GM23338 (cell line): ENCODE results near the gene ACTR1A. TPM values are rescaled to one million over a fixed set of nuclear protein-coding genes. Genes with fewer than 3 reads are reported as not detected.

Source experiments
- ATAC-seq: fragments of 200-7000 bp; cut with Tn5 transposase; 3 replicates; pipeline ENCODE4 v1.9.1; 2020
- DNase-seq: peaks from one replicate; pipeline ENCODE4 v3.0.0-alpha.2; 2015; ENCODE audit warnings: low spot score
- H2AFZ ChIP-seq: fragments of 200-600 bp; sonication (generic); 2 replicates; pipeline ENCODE4 v1.8.0; 2016; ENCODE audit warnings: antibody characterized with exemption, mild to moderate bottlenecking, moderate library complexity
- H3F3A ChIP-seq: fragments of 200-600 bp; sonication (generic); replicated peaks from 2 replicates; pipeline ENCODE4 v1.8.0; 2017; ENCODE audit warnings: antibody characterized with exemption, mixed run types, low read depth
- H3K27ac ChIP-seq: fragments of 200-600 bp; sonication (generic); 2 replicates; pipeline ENCODE4 v1.6.1; 2016; ENCODE audit warnings: low read depth
- H3K27me3 ChIP-seq: fragments of 200-600 bp; sonication (generic); 2 replicates; pipeline ENCODE4 v1.8.0; 2016; ENCODE audit warnings: mild to moderate bottlenecking, mixed run types, moderate library complexity; ENCODE audit not compliant: insufficient read depth
- H3K36me3 ChIP-seq: fragments of 200-600 bp; sonication (generic); 2 replicates; pipeline ENCODE4 v1.8.0; 2016; ENCODE audit warnings: mild to moderate bottlenecking; ENCODE audit not compliant: insufficient read depth
- H3K4me1 ChIP-seq: fragments of 200-600 bp; sonication (generic); 2 replicates; pipeline ENCODE4 v1.8.0; 2016; ENCODE audit warnings: mild to moderate bottlenecking, moderate library complexity; ENCODE audit not compliant: insufficient read depth
- H3K4me2 ChIP-seq: fragments of 200-600 bp; sonication (generic); 2 replicates; pipeline ENCODE4 v1.7.1; 2017; ENCODE audit warnings: mixed run types
- H3K4me3 ChIP-seq: fragments of 200-600 bp; sonication (generic); 2 replicates; pipeline ENCODE4 v1.6.1; 2016; ENCODE audit warnings: mixed run types
- H3K79me2 ChIP-seq: fragments of 200-600 bp; sonication (generic); replicated peaks from 2 replicates; pipeline ENCODE4 v1.8.0; 2017; ENCODE audit warnings: mild to moderate bottlenecking; ENCODE audit not compliant: insufficient read depth
- H3K9me2 ChIP-seq: fragments of 200-600 bp; sonication (generic); 2 replicates; pipeline ENCODE4 v1.8.0; 2017; ENCODE audit not compliant: insufficient read depth
- H4K20me1 ChIP-seq: fragments of 200-600 bp; sonication (generic); replicated peaks from 2 replicates; pipeline ENCODE4 v1.8.0; 2017; ENCODE audit warnings: mild to moderate bottlenecking; ENCODE audit not compliant: insufficient read depth
- H3K27ac Mint-ChIP-seq: 2 replicates; pipeline ENCODE4 v1.8.0; 2020; ENCODE audit warnings: inconsistent platforms, mild to moderate bottlenecking, moderate library complexity, mixed read lengths
- H3K27me3 Mint-ChIP-seq: 3 replicates; pipeline ENCODE4 v1.8.0; 2022; ENCODE audit warnings: low read depth, mild to moderate bottlenecking, moderate library complexity, mixed read lengths, inconsistent platforms; ENCODE audit not compliant: insufficient read depth, poor library complexity
- H3K36me3 Mint-ChIP-seq: 3 replicates; pipeline ENCODE4 v1.8.0; 2021; ENCODE audit warnings: low read depth, mild to moderate bottlenecking, inconsistent platforms, moderate library complexity, mixed read lengths
- H3K4me1 Mint-ChIP-seq: 3 replicates; pipeline ENCODE4 v1.8.0; 2020; ENCODE audit warnings: mild to moderate bottlenecking, inconsistent platforms, mixed read lengths
- H3K4me3 Mint-ChIP-seq: 3 replicates; pipeline ENCODE4 v1.8.0; 2021; ENCODE audit warnings: moderate library complexity, mild to moderate bottlenecking, inconsistent platforms, mixed read lengths
- H3K9me3 Mint-ChIP-seq: 3 replicates; pipeline ENCODE4 v1.8.0; 2020; ENCODE audit warnings: moderate library complexity, mild to moderate bottlenecking, inconsistent platforms, mixed read lengths
- CREB1 ChIP-seq: fragments of 250-450 bp; sonication (Bioruptor Pico); IDR thresholded peaks from 2 replicates; pipeline ENCODE4 v1.5.0; 2020; ENCODE audit warnings: low read depth, mild to moderate bottlenecking, moderate library complexity
- EZH2 ChIP-seq: fragments of 200-600 bp; sonication (generic); IDR thresholded peaks from one replicate; pipeline ENCODE4 v1.8.0; 2017; ENCODE audit warnings: antibody characterized with exemption, mild to moderate bottlenecking, low read depth; ENCODE audit not compliant: unreplicated experiment
- EZH2phosphoT487 ChIP-seq: fragments of 200-600 bp; sonication (generic); IDR thresholded peaks from one replicate; pipeline ENCODE4 v1.8.1; 2018; ENCODE audit warnings: antibody characterized with exemption; ENCODE audit not compliant: unreplicated experiment
- JUNB ChIP-seq: IDR thresholded peaks from one replicate; pipeline ENCODE4 v1.6.1; 2016; ENCODE audit warnings: antibody characterized with exemption; ENCODE audit not compliant: unreplicated experiment
- NANOG ChIP-seq: IDR thresholded peaks from 2 replicates; pipeline ENCODE4 v1.6.1; 2016; ENCODE audit warnings: antibody characterized with exemption, borderline replicate concordance
- POLR2AphosphoS5 ChIP-seq: IDR thresholded peaks from 2 replicates; pipeline ENCODE4 v1.6.1; 2016; ENCODE audit warnings: antibody characterized with exemption, low read depth
- STAT1 ChIP-seq: IDR thresholded peaks from one replicate; pipeline ENCODE4 v1.6.1; 2016; ENCODE audit warnings: antibody characterized with exemption; ENCODE audit not compliant: unreplicated experiment
- ZNF331 ChIP-seq: fragments of 250-450 bp; sonication (Bioruptor Pico); IDR thresholded peaks from 2 replicates; pipeline ENCODE4 v1.5.0; 2020; ENCODE audit warnings: low read depth, mild to moderate bottlenecking, moderate library complexity
- polyA plus RNA-seq: library from polyadenylated mRNA; unstranded; fragments of >200 nt; fragmentation: Nextera tagmentation; extraction: Ambion mirVana; gene quantifications from 2 replicates; pipeline ENCODE4 v1.2.1, GENCODE V29; 2016
- total RNA-seq: library from RNA; depleted of rRNA; stranded (reverse); fragments of >200 nt; shearing (Covaris generic); gene quantifications from 2 replicates; pipeline ENCODE4 v1.2.3, GENCODE V29; 2014
- TF ChIP-seq, protein P1 (sequence below): IDR thresholded peaks from one replicate; pipeline ENCODE4 v1.6.1; 2018; ENCODE audit warnings: antibody characterized with exemption; ENCODE audit not compliant: unreplicated experiment
- TF ChIP-seq, protein P2 (sequence below): IDR thresholded peaks from 2 replicates; pipeline ENCODE4 v1.6.1; 2016; ENCODE audit warnings: antibody characterized with exemption
- TF ChIP-seq, protein P3 (sequence below), 2 experiments: fragments of 200-600 bp in 1 of 2; sonication (generic) in 1 of 2; conservative IDR thresholded peaks; 2 replicates each; pipeline versions ENCODE4 v1.5.1 to v1.6.1; 2016 to 2017; ENCODE audit warnings: antibody characterized with exemption in 2 of 2, low read depth in 2 of 2, mild to moderate bottlenecking in 2 of 2, moderate library complexity in 1 of 2

ACTR1A gene
- total and polyA plus RNA-seq, 2 experiments from 2014 or later: 39.4 to 101 TPM

DNA sequence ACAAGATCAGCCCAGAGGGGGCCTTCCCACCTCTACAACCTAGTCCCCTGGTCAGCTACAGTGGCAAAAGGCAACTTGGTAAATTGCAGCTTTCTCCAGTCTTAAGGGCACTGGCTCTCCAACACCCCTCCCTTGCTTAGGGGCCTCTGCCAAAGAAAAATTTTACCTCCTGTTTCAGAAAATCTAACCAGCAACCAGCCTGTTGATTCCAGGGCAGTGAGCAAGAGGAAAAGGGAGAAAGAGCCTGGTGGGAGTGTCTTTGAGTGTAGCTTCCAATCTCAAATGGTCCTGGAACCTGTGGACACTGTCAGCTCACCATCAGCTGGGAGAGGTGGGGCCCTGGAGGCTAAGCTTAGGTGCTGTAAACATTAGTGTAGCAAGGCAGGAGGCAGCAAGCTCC lies 22.9 kb downstream of the ACTR1A start (continued):
- TF ChIP-seq, protein P1, sequence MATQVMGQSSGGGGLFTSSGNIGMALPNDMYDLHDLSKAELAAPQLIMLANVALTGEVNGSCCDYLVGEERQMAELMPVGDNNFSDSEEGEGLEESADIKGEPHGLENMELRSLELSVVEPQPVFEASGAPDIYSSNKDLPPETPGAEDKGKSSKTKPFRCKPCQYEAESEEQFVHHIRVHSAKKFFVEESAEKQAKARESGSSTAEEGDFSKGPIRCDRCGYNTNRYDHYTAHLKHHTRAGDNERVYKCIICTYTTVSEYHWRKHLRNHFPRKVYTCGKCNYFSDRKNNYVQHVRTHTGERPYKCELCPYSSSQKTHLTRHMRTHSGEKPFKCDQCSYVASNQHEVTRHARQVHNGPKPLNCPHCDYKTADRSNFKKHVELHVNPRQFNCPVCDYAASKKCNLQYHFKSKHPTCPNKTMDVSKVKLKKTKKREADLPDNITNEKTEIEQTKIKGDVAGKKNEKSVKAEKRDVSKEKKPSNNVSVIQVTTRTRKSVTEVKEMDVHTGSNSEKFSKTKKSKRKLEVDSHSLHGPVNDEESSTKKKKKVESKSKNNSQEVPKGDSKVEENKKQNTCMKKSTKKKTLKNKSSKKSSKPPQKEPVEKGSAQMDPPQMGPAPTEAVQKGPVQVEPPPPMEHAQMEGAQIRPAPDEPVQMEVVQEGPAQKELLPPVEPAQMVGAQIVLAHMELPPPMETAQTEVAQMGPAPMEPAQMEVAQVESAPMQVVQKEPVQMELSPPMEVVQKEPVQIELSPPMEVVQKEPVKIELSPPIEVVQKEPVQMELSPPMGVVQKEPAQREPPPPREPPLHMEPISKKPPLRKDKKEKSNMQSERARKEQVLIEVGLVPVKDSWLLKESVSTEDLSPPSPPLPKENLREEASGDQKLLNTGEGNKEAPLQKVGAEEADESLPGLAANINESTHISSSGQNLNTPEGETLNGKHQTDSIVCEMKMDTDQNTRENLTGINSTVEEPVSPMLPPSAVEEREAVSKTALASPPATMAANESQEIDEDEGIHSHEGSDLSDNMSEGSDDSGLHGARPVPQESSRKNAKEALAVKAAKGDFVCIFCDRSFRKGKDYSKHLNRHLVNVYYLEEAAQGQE: no peak
- TF ChIP-seq JUNB (no peak), POLR2AphosphoS5 (no peak), CREB1 (CRISPR knock-in tag) (no peak), STAT1 (no peak), ZNF331 (CRISPR knock-in tag) (no peak), EZH2phosphoT487 (no peak), EZH2 (no peak), NANOG (no peak)
- TF ChIP-seq, protein P2, sequence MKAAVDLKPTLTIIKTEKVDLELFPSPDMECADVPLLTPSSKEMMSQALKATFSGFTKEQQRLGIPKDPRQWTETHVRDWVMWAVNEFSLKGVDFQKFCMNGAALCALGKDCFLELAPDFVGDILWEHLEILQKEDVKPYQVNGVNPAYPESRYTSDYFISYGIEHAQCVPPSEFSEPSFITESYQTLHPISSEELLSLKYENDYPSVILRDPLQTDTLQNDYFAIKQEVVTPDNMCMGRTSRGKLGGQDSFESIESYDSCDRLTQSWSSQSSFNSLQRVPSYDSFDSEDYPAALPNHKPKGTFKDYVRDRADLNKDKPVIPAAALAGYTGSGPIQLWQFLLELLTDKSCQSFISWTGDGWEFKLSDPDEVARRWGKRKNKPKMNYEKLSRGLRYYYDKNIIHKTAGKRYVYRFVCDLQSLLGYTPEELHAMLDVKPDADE: no peak
- TF ChIP-seq, protein P3, sequence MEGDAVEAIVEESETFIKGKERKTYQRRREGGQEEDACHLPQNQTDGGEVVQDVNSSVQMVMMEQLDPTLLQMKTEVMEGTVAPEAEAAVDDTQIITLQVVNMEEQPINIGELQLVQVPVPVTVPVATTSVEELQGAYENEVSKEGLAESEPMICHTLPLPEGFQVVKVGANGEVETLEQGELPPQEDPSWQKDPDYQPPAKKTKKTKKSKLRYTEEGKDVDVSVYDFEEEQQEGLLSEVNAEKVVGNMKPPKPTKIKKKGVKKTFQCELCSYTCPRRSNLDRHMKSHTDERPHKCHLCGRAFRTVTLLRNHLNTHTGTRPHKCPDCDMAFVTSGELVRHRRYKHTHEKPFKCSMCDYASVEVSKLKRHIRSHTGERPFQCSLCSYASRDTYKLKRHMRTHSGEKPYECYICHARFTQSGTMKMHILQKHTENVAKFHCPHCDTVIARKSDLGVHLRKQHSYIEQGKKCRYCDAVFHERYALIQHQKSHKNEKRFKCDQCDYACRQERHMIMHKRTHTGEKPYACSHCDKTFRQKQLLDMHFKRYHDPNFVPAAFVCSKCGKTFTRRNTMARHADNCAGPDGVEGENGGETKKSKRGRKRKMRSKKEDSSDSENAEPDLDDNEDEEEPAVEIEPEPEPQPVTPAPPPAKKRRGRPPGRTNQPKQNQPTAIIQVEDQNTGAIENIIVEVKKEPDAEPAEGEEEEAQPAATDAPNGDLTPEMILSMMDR (conservative IDR thresholded peaks at IDR 0.05; ENCODE audit: low read depth in 2 of 2): no peak

DNA sequence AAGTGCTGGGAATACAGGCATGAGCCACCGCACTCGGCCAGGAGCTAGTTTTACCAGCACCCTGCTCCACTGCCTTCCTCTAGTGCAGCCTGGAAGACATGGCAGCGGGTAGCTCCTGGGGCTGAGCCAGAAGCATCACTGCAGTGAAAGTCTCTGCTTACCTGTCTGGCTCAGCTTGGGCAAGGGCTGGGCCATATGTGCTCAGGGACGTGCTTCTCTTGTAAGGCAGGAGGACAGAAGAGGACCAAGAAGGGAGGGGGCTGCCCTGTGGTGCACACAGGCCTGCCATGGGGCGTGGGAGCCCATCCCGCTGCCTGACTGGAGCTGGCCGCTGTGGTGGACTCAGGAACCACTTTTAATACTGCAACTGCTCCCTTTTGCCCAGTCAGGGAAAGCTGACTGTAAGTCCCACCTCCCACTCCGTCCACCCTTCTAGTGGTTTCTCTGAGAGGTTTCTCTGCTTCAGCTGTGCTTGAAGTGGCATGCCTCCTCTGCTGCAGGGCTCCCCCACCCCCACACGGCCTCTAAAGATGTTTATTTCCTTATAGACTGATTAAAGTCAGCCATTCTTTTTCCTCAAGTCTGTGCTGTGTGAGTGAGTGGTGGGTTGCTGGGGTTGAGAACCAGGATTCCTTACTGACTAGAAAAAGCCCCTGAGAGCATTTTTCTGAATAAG lies 25.9 kb downstream of the ACTR1A start:
- no peaks in the 10 kb centered on the region for H3K36me3 ChIP-seq
- H3K27ac Mint-ChIP-seq: no peak overlapping the region
- no peak overlapping the region for H3K4me2 ChIP-seq
- H3K4me3 Mint-ChIP-seq: no peak overlapping the region
- ATAC-seq (no peak), DNase-seq (no peak)
- peaks cover 11% of the 10 kb centered on the region for H3K27me3 Mint-ChIP-seq
- no peak overlapping the region for H2AFZ ChIP-seq
- no peaks in the 10 kb centered on the region for H3K27me3 ChIP-seq
- 0 out of 2 replicates have a peak, but pooled peaks cover 5% of the 10 kb centered on the region for H3F3A ChIP-seq
- no peaks in the 10 kb centered on the region for H3K9me2 ChIP-seq
- no peak overlapping the region for H3K4me3 ChIP-seq
- H3K79me2 ChIP-seq: no peaks in the 10 kb centered on the region
- no peaks in the 10 kb centered on the region for H3K4me1 ChIP-seq
- peaks cover 4% of the 10 kb centered on the region; the same call in 1 of the 2 replicates for H4K20me1 ChIP-seq
- peaks cover 21% of the 10 kb centered on the region for H3K36me3 Mint-ChIP-seq
- H3K4me1 Mint-ChIP-seq: no peaks in the 10 kb centered on the region
- H3K9me3 Mint-ChIP-seq: no peaks in the 10 kb centered on the region
- H3K27ac ChIP-seq: no peak overlapping the region
- no peak for TF ChIP-seq CREB1 (CRISPR knock-in tag)
- no peak for TF ChIP-seq NANOG
- TF ChIP-seq, protein P2: no peak
